IPS DF 6.9 (cell line): ENCODE data around the gene FAAP100.
"Not testable (repeated sequence)": the region's sequence is repeated elsewhere in the genome, so short reads cannot be mapped to it uniquely, and the experiment has no call there.

ENCODE experiments used
- DNase-seq: peaks from one replicate; pipeline ENCODE4 v3.0.0-alpha.2; 2013; ENCODE audit warnings: low read depth, low spot score
- H3K27ac ChIP-seq: one replicate; pipeline ENCODE4 v1.5.1; 2013; ENCODE audit warnings: low read length, control low read depth
- H3K27me3 ChIP-seq: 2 replicates; pipeline ENCODE4 v1.6.1; 2013; ENCODE audit warnings: mild to moderate bottlenecking, low read length; ENCODE audit not compliant: control insufficient read depth, insufficient read depth
- H3K36me3 ChIP-seq: 2 replicates; pipeline ENCODE4 v1.6.1; 2013; ENCODE audit warnings: low read length; ENCODE audit not compliant: control insufficient read depth, insufficient read depth
- H3K4me1 ChIP-seq: 2 replicates; pipeline ENCODE4 v1.6.1; 2013; ENCODE audit warnings: low read length; ENCODE audit not compliant: control insufficient read depth, insufficient read depth
- H3K4me3 ChIP-seq: 2 replicates; pipeline ENCODE4 v1.5.1; 2013; ENCODE audit warnings: mild to moderate bottlenecking, low read length
- H3K9me3 ChIP-seq: 2 replicates; pipeline ENCODE4 v1.6.1; 2013; ENCODE audit warnings: low read length, inconsistent platforms; ENCODE audit not compliant: control insufficient read depth, insufficient read depth
- WGBS: extraction: QIAGEN DNeasy Blood & Tissue Kit; methylation state at CpG from one replicate; pipeline ENCODE4 v1.1.7; 2013; ENCODE audit warnings: mixed read lengths, missing lambda C conversion rate; ENCODE audit not compliant: insufficient read length, insufficient coverage; 5-methylcytosine and 5-hydroxymethylcytosine counted together

Gene FAAP100, protein sequence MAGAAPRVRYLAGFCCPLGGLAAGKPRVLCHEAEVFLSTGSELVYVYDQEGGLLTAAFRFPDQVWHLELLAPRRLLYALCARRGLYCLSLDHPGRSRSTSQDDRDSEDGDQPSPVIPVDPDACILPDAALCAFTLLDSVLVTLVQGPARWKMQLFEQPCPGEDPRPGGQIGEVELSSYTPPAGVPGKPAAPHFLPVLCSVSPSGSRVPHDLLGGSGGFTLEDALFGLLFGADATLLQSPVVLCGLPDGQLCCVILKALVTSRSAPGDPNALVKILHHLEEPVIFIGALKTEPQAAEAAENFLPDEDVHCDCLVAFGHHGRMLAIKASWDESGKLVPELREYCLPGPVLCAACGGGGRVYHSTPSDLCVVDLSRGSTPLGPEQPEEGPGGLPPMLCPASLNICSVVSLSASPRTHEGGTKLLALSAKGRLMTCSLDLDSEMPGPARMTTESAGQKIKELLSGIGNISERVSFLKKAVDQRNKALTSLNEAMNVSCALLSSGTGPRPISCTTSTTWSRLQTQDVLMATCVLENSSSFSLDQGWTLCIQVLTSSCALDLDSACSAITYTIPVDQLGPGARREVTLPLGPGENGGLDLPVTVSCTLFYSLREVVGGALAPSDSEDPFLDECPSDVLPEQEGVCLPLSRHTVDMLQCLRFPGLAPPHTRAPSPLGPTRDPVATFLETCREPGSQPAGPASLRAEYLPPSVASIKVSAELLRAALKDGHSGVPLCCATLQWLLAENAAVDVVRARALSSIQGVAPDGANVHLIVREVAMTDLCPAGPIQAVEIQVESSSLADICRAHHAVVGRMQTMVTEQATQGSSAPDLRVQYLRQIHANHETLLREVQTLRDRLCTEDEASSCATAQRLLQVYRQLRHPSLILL

DNA sequence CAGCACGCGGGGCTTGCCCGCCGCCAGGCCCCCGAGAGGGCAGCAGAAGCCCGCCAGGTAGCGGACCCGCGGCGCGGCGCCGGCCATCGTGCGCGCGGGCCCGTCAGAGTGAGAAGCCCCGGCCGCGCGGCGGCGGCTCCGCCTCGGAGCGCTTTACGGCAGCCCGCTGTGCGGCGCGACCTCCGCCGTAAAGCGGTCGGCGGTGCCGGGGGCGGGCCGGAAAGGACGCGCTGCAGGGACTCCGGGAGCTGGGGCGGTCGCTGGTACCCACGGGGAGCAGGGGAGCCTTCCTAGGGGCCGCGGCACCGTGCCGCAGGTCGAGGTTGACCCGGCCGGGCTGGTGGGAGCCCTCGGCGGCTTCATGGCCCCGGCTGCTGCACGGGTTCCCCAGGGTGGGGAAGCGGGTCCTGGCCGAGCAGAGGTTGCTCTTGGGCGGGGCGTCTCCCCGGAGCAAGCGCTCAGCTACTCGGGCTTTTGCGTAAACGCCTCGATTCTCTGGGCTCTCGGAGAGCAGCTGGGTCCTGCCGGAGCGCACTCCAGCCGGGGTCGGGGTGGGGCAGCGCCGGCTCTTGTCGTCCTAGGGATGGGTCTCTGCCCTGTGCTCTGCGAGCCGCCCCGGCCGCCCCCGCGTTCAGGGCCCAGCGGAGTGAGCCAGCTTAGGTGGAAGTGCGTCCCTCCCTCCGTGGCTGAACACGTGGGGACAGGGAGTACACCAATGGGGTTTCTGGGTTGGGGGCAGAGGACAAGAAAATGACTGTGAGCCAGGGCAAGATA is at the start of gene FAAP100:
TSS of gene FAAP100 (minus strand) at position 110 of the 774 bp plus-strand sequence. CDS start at position 87, 23 bp downstream.
- no CpG with 5 or more reads among the region's 85 CpGs for WGBS
- no peak within 1 kb of the TSS for H3K27ac ChIP-seq
- DNase-seq, result no peak
- peak within 1 kb of the TSS; percentile 95 for H3K4me3 ChIP-seq
- H3K27me3 ChIP-seq, result no peaks in the 10 kb centered on the region
- peaks cover 9% of the 10 kb centered on the region for H3K36me3 ChIP-seq
- H3K9me3 ChIP-seq, result no peaks in the 10 kb centered on the region
- 0 out of 2 replicates have a peak, but pooled peaks cover 2% of the 10 kb centered on the region for H3K4me1 ChIP-seq

DNA sequence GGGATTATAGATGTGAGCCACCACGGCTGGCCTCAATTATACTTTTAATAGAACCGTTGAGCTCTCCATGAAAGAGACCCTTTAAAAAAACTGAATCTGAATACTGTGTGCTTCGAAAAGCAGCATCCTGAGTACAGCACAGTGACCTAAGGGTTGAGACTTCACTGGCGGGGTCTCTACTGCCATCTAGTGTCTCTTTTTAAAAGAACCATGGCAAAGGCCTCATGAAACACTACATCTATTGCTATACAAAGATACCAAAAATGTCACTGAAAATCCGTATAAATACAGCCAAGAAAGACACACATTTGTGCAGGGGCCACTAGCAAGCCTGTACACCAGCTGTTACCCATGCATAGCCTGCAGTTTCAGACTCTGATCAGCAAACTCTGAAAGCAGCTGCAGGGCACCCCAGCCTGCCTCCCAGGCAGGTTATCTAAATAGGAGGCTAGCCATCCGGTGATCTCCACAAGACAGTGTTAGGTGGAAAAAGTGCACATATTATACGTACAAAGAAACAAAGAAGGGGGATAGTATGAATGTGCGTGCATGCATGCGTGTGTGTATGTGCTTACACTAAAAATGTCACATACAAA is 49.5 kb upstream of the FAAP100 start:
- peak; percentile 25 for DNase-seq
- Histone ChIP-seq H3K27me3 (no peaks in the 10 kb centered on the region), H3K4me1 (no peaks in the 10 kb centered on the region), H3K4me3 (no peak overlapping the region), H3K36me3 (peaks cover 25% of the 10 kb centered on the region), H3K27ac (no peak overlapping the region), H3K9me3 (no peaks in the 10 kb centered on the region)
- no CpG with 5 or more reads among the region's 9 CpGs for WGBS

DNA sequence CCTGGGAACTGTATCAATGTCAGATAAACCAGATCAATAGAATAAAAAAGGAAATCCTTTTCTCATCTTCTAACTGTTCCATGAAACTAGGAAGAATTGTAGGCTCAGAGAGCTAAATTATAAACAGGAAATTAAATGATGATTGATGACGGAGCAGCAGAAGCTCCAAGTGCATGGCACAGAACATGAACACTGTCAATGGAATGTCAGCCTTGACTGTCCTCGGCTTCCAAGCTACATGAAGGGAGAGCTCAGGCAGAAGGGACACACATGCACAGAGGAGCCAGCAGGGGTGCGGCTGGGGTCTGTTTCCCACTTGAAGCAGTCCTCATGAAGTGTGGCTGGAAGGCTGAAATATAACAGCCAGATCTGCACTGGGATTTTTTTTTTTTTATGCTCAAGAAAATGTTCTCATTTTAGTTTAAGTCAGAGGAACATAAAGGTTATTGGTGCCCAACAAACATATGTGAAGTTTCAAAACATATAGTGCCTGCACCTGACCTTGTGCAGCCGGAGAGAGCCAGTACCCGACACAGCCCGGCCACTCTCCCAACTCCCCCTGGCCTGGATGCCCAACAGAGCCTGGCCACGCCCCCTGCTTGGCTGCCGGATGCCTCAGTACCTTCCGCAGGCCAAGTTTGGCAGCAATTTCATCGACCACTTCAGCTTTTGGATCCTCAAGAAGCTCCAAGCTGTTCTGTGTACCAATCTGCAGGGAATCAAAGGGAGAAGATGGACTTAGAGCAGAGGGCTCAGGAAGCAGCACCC is 47.8 kb upstream of the FAAP100 start:
- Histone ChIP-seq H3K27ac (no peak overlapping the region), H3K36me3 (peaks cover 20% of the 10 kb centered on the region), H3K9me3 (no peaks in the 10 kb centered on the region), H3K27me3 (no peaks in the 10 kb centered on the region), H3K4me3 (no peak overlapping the region), H3K4me1 (no peaks in the 10 kb centered on the region)
- no CpG with 5 or more reads among the region's 10 CpGs for WGBS
- no peak for DNase-seq

DNA sequence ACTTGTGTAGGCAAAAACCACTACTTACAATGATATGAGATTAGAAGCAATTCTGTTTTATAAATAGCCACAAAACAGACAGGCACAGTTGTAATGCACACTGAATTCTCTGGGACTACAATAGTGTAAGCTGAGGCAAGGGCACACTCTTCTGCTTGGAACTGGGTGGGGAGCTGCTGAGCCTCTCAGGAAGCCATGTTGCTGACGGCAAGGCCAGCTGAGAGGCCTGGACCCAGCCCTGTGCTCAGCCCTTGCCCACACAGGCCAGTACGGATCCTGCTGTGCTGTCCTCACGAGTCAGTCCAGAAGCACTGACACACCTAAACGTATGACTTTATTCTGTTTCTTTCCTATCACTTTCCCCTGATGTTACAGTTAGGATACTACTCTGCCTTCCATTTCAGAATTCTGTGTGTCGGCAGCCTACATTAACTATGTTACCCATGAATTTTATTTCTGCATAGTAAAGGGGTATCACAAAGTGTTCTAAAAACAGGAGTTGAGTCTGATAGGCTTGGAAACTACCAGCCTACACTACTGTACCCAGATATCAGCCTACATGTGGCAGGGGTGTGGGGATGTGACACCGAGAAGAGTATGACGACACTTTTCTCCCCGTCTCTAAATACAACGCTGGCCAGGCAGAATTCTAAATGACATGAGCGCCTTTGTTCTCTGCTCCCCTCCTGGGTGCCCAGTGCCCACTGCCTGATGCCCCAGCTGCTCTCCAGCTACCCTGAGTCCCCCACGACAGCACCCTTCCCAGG is 41.1 kb upstream of the FAAP100 start:
- WGBS, result no CpG with 5 or more reads among the region's 11 CpGs
- no peaks in the 10 kb centered on the region for H3K27me3 ChIP-seq
- no peaks in the 10 kb centered on the region for H3K9me3 ChIP-seq
- DNase-seq, result no peak
- H3K4me1 ChIP-seq, result no peaks in the 10 kb centered on the region
- no peak overlapping the region for H3K4me3 ChIP-seq
- H3K36me3 ChIP-seq, result peaks cover 18% of the 10 kb centered on the region
- no peak overlapping the region for H3K27ac ChIP-seq

DNA sequence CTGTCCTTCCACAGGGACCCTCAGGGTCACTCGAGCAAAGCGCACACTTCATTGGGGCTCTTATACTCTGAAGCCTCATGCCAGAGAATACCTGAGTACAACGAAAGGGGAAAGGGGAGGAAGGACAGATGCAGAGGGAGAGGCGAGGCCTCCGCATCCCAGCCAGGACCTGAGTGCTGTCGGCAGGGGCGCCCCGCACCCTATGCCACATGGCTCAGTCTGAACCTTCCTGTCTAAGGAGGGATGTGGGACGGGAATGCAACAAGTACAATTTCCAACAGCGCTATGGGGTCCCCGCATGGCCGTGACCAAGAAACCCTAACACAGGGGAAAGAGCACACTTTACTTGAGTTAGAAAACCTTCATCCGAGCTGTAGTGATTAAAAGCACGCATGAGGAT is 39.8 kb upstream of the FAAP100 start:
- H3K27ac ChIP-seq, result no peak overlapping the region
- DNase-seq, result no peak
- no peaks in the 10 kb centered on the region for H3K9me3 ChIP-seq
- no CpG with 5 or more reads among the region's 14 CpGs for WGBS
- H3K4me1 ChIP-seq, result no peaks in the 10 kb centered on the region
- H3K36me3 ChIP-seq, result peaks cover 19% of the 10 kb centered on the region
- no peak overlapping the region for H3K4me3 ChIP-seq
- H3K27me3 ChIP-seq, result no peaks in the 10 kb centered on the region

DNA sequence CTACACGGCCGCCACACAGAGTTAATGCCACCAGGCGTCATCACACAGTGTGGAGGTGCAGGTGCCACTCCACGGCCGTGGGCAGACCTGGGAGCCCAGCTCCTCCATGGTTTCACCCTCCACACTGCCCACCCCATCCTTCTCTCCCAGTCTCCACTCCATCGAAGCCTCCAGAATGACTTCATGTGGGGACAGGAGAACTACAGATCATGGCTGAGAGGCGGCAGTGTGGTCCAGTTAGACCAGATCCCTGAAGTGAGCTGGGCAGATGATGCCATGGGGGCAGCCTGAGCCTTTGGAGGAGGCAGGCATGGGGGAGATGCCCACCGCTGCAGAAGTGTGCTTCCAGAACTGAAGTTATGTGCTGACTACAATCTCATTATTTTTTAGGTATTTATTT is 38.0 kb upstream of the FAAP100 start:
- Histone ChIP-seq H3K36me3 (peaks cover 24% of the 10 kb centered on the region), H3K27ac (no peak overlapping the region), H3K4me1 (no peaks in the 10 kb centered on the region), H3K4me3 (no peak overlapping the region), H3K9me3 (no peaks in the 10 kb centered on the region), H3K27me3 (no peaks in the 10 kb centered on the region)
- DNase-seq, result no peak
- WGBS, result no CpG with 5 or more reads among the region's 8 CpGs

- DNase-seq, result no peak
- Histone ChIP-seq H3K4me1 (no peaks in the 10 kb centered on the region), H3K9me3 (no peaks in the 10 kb centered on the region), H3K27ac (no peak overlapping the region), H3K27me3 (no peaks in the 10 kb centered on the region), H3K36me3 (peaks cover 22% of the 10 kb centered on the region), H3K4me3 (no peak overlapping the region)
- WGBS, result no CpG with 5 or more reads among the region's 5 CpGs
Measured at GRCh38 chr17:81589612-81590011, 37.5 kb upstream of the FAAP100 start.

- DNase-seq, result no peak
- Histone ChIP-seq H3K27ac (no peak overlapping the region), H3K36me3 (peaks cover 24% of the 10 kb centered on the region), H3K9me3 (no peaks in the 10 kb centered on the region), H3K4me3 (no peak overlapping the region), H3K4me1 (no peaks in the 10 kb centered on the region), H3K27me3 (no peaks in the 10 kb centered on the region)
- WGBS, result no CpG with 5 or more reads among the region's 4 CpGs
Measured at GRCh38 chr17:81586096-81586495, 33.9 kb upstream of the FAAP100 start.

DNA sequence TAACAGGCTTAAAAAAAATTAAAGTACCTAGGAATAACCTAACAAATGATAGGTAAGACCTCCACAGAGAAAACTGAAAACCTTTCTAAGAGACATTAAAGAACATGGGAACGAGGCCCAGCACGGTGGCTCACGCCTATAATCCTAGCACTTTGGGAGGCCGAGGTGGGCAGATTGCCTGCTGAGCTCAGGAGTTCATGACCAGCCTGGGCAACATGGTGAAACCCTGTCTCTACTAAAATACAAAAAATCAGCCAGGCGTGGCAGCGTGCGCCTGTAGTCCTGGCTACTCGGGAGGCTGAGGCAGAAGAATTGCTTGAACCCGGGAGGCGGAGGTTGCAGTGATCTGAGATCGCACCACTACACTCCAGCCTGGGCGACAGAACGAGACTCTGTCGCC is 32.6 kb upstream of the FAAP100 start:
- H3K4me1 ChIP-seq, H3K4me3 ChIP-seq: not testable (repeated sequence)
- WGBS, result no CpG with 5 or more reads among the region's 14 CpGs

More for the DNA sequence above, 32.6 kb upstream of the FAAP100 start:
- H3K27ac ChIP-seq, H3K27me3 ChIP-seq, H3K9me3 ChIP-seq, DNase-seq: not testable (repeated sequence)
- H3K36me3 ChIP-seq, result peaks cover 24% of the 10 kb centered on the region
